ENCODE data around the gene TERT.
"Not testable (repeated sequence)": the region's sequence is repeated elsewhere in the genome, so short reads cannot be mapped to it uniquely, and the experiment has no call there.

TERT gene

DNA sequence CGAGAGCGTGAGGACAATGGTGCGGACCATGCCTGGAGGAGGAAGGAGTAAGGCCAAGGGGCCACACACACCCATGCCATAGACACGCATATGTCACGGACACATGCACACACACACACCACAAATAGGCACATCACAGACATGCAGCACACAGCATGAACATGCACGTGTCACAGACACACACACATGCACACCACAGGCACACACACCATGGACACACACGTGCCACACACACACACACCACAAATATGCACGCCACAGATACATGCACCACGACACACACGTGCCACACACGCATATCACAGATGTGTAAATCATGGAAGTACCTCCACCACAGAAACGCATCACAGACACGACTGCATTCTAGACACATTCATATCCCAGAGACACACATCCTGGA lies 16.7 kb downstream of the TERT start:
- Mint-ChIP-seq H3K27ac (no peak overlapping the region), H3K27me3 (no peaks in the 10 kb centered on the region), H3K4me1 (peaks cover 6% of the 10 kb centered on the region), H3K9me3 (peaks cover 2% of the 10 kb centered on the region), H3K36me3 (peaks cover 10% of the 10 kb centered on the region), H3K4me3 (no peak overlapping the region)
- CTCF ChIA-PET, result no interaction called here
- no peak for DNase-seq

DNA sequence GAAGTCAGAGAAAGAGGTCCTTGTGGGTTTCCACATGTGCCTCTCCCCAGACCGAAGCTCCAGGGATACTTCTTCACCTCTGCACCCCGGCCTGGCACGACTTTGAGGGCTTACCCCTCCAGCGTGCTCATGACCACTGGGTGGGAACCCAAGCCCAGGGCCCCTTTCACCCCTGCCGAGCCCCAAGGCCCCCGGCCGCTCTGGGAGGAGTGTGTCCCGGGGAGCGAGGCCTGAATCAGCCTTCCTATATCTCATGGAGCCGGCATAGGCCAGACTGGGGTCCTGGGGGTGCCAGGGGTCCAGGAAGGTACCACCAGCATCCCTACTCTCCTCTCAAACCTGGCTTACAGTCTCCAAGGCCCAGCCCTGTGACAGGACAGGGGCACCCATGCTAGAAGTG lies 17.1 kb downstream of the TERT start:
- CTCF ChIA-PET, result no interaction called here
- H3K9me3 Mint-ChIP-seq, result peaks cover 2% of the 10 kb centered on the region
- H3K27me3 Mint-ChIP-seq, result no peaks in the 10 kb centered on the region

DNA sequence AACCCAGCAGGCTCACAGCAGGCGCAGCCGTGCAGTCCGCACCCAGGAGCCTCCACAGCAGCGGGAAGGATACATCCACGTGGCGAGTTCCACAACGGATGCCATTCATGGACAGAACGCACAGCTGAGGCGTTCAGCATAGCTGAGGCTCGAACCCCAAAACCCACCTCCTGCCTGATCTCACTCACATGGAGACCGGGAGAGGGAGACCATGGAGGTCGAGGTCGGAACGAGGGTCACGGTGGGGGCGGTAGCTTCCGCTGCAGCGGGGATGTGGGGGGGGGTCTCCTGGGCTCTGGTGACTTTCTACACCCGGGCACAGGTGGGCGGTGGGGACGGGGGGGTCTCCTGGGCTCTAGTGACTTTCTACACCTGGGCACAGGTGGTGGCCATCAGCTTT lies 17.5 kb downstream of the TERT start:
- H3K9me3 Mint-ChIP-seq, result peaks cover 2% of the 10 kb centered on the region
- H3K27me3 Mint-ChIP-seq, result no peaks in the 10 kb centered on the region
- H3K36me3 Mint-ChIP-seq, result peaks cover 10% of the 10 kb centered on the region
- peaks cover 6% of the 10 kb centered on the region for H3K4me1 Mint-ChIP-seq
- DNase-seq, result no peak
- no peak overlapping the region for H3K4me3 Mint-ChIP-seq
- no peak overlapping the region for H3K27ac Mint-ChIP-seq
- CTCF ChIA-PET, result no interaction called here

More for the DNA sequence above, 17.1 kb downstream of the TERT start:
- DNase-seq, result no peak
- no peak overlapping the region for H3K4me3 Mint-ChIP-seq
- no peak overlapping the region for H3K27ac Mint-ChIP-seq
- peaks cover 10% of the 10 kb centered on the region for H3K36me3 Mint-ChIP-seq
- peaks cover 6% of the 10 kb centered on the region for H3K4me1 Mint-ChIP-seq

DNA sequence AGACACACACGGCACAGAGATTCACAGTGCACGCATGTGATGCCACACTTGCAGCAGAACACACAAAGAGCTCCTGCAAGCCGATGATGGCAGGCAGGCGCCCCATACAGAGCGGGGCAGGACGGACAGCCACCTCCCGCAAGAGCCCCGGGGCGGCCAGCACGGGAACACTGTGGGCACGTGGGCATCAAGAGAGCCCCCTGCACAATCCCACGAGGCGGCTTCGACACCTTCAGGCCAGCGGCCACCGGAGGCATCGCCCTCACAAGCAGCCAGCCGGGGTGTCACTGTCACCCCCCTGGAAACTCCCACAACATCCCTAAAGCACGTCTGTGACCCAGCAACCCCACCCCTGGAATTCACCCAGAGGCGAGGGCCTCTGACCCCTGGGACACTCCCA lies 17.9 kb downstream of the TERT start:
- CTCF ChIA-PET, result interaction anchor here (0.7 kb wide), 1 partner anchor 86 kb away, joined by 3 read pairs; no protein-coding TSS in a partner anchor
- Mint-ChIP-seq H3K27me3 (no peaks in the 10 kb centered on the region), H3K4me3 (no peak overlapping the region), H3K9me3 (peaks cover 2% of the 10 kb centered on the region), H3K4me1 (peaks cover 6% of the 10 kb centered on the region), H3K27ac (no peak overlapping the region), H3K36me3 (peaks cover 10% of the 10 kb centered on the region)
- no peak for DNase-seq

DNA sequence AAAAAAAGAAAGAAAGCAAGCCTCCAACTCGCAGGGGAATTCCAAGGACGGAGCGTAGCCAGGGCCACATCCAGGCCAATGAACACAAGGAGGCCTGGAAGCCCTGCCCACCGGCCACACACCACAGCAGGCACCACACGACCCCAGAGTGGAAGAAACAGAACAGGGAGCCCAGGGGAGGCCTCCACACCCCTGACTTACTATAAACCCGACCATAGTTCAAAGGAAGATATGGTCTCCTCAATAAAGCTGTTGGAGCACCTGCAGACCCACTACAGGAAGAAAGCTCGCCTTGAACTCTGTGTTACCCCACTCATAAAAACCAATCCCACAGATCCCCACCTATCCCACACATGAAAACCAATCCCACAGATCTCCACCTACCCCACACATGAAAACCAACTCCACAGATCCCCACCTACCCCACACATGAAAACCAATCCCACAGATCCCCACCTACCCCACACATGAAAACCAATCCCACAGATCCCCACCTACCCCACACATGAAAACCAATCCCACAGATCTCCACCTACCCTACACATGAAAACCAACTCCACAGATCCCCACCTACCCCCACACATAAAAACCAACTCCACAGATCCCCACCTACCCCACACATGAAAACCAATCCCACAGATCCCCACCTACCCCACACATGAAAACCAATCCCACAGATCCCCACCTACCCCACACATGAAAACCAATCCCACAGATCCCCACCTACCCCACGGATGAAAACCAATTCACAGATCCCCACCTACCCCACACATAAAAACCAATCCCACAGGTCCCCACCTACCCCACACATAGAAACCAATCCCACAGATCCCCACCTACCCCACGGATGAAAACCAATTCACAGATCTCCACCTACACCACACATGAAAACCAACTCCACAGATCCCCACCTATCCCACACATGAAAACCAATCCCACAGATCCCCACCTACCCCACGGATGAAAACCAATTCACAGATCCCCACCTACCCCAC lies 19.2 kb downstream of the TERT start:
- CTCF ChIA-PET, result interaction anchor here (0.7 kb wide), 1 partner anchor 85 kb away, joined by 3 read pairs; no protein-coding TSS in a partner anchor
- peaks cover 15% of the 10 kb centered on the region for H3K36me3 Mint-ChIP-seq
- not testable (repeated sequence) for H3K4me1 Mint-ChIP-seq, H3K27me3 Mint-ChIP-seq, DNase-seq, H3K4me3 Mint-ChIP-seq, H3K9me3 Mint-ChIP-seq, H3K27ac Mint-ChIP-seq

DNA sequence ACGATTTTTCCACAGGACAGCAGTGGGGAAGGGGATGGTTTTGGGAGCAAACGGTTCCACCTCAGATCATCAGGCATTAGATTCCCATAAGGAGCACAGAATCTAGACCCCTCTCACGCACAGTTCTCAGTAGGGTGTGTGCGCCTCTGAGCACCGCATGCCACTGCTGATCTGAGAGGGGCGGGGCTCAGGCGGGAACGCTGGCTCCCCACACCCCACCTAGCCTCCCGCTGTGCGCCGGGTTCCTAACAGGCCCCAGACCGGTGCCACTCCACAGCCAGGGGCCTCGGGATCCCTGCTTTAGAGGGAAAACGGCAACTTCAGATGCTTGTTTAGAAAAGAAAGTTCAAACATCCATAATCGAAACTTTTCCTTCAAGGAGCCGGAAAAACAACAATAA lies 20.4 kb downstream of the TERT start:
- CTCF ChIA-PET, result no interaction called here
- H3K4me3 Mint-ChIP-seq, result no peak overlapping the region
- peaks cover 15% of the 10 kb centered on the region for H3K36me3 Mint-ChIP-seq
- peaks cover 2% of the 10 kb centered on the region for H3K9me3 Mint-ChIP-seq
- no peak overlapping the region for H3K27ac Mint-ChIP-seq
- peaks cover 9% of the 10 kb centered on the region for H3K4me1 Mint-ChIP-seq
- peaks cover 3% of the 10 kb centered on the region for H3K27me3 Mint-ChIP-seq
- DNase-seq, result no peak

DNA sequence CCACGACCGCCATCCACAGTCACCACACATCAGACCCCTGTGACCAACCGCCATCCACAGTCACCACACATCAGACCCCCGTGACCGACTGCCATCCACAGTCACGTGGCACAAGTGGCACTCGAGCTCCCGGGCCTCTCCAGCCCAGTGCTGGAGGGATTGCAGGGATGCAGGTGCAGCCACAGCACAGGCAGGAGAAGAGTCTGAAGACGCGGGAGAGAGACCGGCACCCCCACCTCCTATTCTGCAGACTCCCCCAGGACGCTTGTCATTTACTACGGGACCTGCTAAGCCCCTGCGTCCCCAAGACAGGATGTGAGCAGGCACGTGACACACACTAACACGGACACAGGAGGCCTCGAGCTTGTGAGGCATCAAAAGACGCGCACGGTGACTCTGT lies 21.1 kb downstream of the TERT start:
- peaks cover 4% of the 10 kb centered on the region for H3K27me3 Mint-ChIP-seq
- H3K4me1 Mint-ChIP-seq, result peaks cover 16% of the 10 kb centered on the region
- H3K4me3 Mint-ChIP-seq, result no peak overlapping the region
- peaks cover 15% of the 10 kb centered on the region for H3K36me3 Mint-ChIP-seq
- H3K27ac Mint-ChIP-seq, result no peak overlapping the region
- no peak for DNase-seq
- H3K9me3 Mint-ChIP-seq, result peaks cover 2% of the 10 kb centered on the region
- CTCF ChIA-PET, result no interaction called here

DNA sequence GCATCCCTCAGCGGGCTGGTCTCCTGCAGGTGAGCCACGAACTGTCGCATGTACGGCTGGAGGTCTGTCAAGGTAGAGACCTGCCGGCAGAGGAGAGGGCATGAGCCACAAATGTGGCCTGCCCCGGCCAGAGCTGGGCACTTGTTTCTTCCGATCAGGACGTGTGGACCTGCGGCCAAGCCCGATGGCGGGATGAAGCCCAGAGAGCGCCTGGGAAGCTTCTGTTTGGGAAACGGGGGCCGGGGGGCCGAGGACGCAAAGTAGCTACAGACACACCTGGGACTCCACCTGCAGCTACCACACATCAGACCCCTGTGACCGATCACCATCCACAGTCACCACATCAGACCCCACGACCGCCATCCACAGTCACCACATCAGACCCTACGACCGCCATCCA lies 22.7 kb downstream of the TERT start:
- CTCF ChIA-PET, result no interaction called here
- DNase-seq, result no peak
- H3K9me3 Mint-ChIP-seq, result peaks cover 2% of the 10 kb centered on the region

DNA sequence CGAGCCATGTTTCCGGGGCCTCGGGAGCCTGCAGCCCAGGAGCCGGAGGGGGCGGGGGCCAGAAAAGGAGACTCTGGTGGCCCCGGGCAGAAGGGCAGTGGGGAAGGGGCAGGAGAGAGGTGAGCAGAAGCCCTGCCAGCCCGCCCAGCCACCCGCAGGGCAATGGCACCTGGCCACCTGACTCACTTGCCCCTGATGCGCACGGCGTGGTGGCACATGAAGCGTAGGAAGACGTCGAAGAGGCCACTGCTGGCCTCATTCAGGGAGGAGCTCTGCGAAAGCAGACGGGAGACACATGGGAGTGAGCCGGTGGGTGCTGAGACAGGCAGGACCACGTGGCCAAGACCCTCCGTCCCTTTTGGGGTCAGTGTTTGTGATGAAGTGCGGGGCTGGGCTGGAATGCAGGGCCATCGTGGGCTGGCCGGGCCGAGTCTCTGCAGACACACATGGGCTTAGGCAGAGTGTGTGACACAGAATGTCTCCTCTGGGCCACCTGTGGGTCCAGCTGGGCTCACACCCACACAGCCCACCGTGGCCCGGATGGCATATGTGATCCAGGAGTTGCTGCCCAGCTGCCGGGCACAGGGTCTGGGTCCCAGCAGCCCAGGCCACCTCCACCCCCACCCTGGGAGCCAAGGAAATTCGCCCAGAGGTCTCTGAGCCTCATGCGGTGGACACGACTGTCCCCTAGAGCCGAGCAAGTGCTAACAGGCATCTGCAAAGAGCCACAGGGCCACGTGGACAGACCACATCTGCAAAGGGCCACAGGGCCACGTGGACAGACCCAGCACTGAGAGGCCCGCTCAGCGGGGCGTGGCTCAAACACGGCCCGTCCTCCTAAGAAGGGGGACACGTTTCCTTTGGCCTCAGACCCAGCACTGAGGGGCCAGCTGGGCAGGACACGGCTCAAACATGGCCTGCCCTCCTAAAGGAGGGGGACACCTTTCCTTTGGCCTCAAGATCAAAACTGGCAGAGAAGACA lies 23.6 kb downstream of the TERT start:
- CTCF ChIA-PET, result no interaction called here
- H3K4me1 Mint-ChIP-seq, result peaks cover 26% of the 10 kb centered on the region
- H3K27me3 Mint-ChIP-seq, result peaks cover 4% of the 10 kb centered on the region
- H3K27ac Mint-ChIP-seq, result no peak overlapping the region
- peaks cover 10% of the 10 kb centered on the region for H3K36me3 Mint-ChIP-seq
- DNase-seq, result no peak
- H3K4me3 Mint-ChIP-seq, result no peak overlapping the region
- H3K9me3 Mint-ChIP-seq, result peaks cover 2% of the 10 kb centered on the region

More for the DNA sequence above, 22.7 kb downstream of the TERT start:
- peaks cover 4% of the 10 kb centered on the region for H3K27me3 Mint-ChIP-seq
- no peak overlapping the region for H3K4me3 Mint-ChIP-seq
- peaks cover 10% of the 10 kb centered on the region for H3K36me3 Mint-ChIP-seq
- no peak overlapping the region for H3K27ac Mint-ChIP-seq
- H3K4me1 Mint-ChIP-seq, result peaks cover 26% of the 10 kb centered on the region

DNA sequence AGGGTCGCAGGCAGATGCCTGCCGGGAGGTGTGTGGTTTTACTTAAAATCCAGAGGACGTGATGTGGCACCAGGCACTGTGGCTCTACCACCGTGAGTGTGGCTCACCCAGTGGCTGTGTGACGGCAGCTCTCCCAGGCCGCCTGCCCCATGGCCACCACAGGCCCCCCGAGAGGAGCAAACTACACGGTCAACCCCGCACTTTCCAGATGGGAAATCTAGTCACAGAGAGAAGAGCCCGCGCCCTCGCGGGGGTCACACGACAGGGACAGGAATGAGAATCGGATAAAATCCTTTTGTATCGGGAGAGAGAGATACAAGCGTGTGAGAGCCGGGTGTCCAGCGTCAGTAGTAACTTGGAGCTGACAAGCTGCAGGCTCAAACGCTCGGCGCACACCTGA lies 24.4 kb downstream of the TERT start:
- Mint-ChIP-seq H3K27ac (no peak overlapping the region), H3K27me3 (peaks cover 10% of the 10 kb centered on the region), H3K36me3 (peaks cover 10% of the 10 kb centered on the region), H3K9me3 (peaks cover 2% of the 10 kb centered on the region), H3K4me1 (peaks cover 25% of the 10 kb centered on the region), H3K4me3 (no peak overlapping the region)
- CTCF ChIA-PET, result no interaction called here
- no peak for DNase-seq

DNA sequence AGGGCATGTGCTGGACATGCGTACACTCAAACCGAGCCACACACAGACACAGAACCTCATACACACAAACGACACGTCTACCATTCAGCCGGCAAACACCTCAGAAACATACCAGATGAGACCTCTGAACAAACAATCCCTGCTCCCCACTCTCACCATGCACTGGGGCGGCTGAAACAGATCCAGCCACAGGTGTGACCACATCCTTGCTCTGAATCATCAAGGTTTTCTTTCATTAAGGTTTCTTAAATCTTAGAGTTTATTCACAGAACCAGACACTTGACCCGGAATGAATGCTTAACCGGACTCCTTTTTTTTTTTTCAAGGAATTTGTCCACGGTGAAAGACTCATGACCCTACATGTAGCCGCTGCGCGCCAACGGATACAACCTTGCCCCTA lies 26.2 kb downstream of the TERT start:
- Mint-ChIP-seq H3K4me1 (peaks cover 20% of the 10 kb centered on the region), H3K36me3 (peaks cover 6% of the 10 kb centered on the region), H3K9me3 (no peaks in the 10 kb centered on the region), H3K4me3 (no peak overlapping the region), H3K27me3 (peaks cover 10% of the 10 kb centered on the region), H3K27ac (no peak overlapping the region)
- DNase-seq, result peak; percentile 80
- CTCF ChIA-PET, result no interaction called here

DNA sequence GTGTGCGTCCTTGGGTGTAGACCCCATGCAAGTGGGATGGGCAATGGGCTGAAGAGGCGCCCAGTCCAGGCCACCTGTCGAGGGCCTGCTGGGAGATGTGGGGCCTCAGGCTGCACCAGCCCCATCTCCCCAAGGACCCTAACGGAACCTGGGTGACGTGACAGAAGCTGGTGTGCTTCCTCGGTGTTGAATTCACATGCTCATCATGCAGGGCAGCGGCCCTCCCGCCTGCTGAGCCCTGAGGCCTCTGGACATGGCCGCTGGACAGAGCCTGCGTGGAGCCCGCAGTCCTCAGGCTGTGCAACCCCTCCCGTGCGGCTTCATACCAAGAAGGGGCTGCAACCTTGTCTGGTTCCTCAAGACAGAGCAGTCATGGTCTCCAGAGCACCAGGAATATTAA lies 26.8 kb downstream of the TERT start:
- CTCF ChIA-PET, result no interaction called here
- Mint-ChIP-seq H3K4me1 (peaks cover 20% of the 10 kb centered on the region), H3K36me3 (peaks cover 6% of the 10 kb centered on the region), H3K9me3 (no peaks in the 10 kb centered on the region), H3K27ac (no peak overlapping the region), H3K4me3 (no peak overlapping the region), H3K27me3 (peaks cover 10% of the 10 kb centered on the region)
- no peak for DNase-seq

DNA sequence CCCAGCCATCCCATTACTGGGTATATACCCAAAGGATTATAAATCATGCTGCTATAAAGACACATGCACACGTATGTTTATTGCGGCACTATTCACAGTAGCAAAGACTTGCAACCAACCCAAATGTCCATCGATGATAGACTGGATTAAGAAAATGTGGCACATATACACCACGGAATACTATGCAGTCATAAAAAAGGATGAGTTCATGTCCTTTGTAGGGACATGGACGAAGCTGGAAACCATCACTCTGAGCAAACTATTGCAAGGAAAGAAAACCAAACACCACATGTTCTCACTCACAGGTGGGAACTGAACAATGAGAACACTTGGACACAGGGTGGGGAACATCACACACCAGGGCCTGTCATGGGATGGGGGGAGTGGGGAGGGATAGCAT lies 27.4 kb downstream of the TERT start:
- DNase-seq, H3K36me3 Mint-ChIP-seq, H3K9me3 Mint-ChIP-seq, CTCF ChIA-PET, H3K27ac Mint-ChIP-seq, H3K4me3 Mint-ChIP-seq: not testable (repeated sequence)
- Mint-ChIP-seq H3K4me1 (peaks cover 20% of the 10 kb centered on the region), H3K27me3 (peaks cover 10% of the 10 kb centered on the region)

DNA sequence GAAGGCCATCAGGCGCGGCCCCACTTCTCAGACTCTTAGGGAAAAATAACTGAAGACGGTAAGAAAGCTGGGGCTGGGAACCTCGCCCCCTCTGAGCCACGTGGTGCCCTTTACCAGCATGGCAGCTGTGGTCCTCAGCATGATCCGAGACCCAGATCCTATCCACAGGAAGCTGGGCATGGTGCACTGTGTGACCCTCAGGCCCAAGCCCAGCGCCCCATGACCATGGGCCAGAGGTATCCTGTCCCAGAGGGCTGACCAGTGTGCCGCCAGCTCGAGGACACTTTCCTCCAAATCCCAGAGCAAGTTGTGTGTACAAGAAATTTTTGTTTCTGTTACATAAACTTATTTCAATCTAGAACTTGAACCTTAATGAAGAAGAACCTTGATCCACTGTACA lies 28.1 kb downstream of the TERT start:
- H3K27ac Mint-ChIP-seq, result no peak overlapping the region
- H3K4me1 Mint-ChIP-seq, result peaks cover 20% of the 10 kb centered on the region
- H3K27me3 Mint-ChIP-seq, result peaks cover 10% of the 10 kb centered on the region
- H3K9me3 Mint-ChIP-seq, result no peaks in the 10 kb centered on the region
- DNase-seq, result no peak
- H3K4me3 Mint-ChIP-seq, result no peak overlapping the region
- CTCF ChIA-PET, result no interaction called here
- peaks cover 5% of the 10 kb centered on the region for H3K36me3 Mint-ChIP-seq
